Adrenal gland (tissue), 5 donors: ENCODE results near the gene COBLL1.

Source experiments
- POLR2A ChIP-seq, 2 donors: fragments of 450-650 bp; IDR thresholded peaks; one replicate each; pipeline ENCODE4 v1.6.1; 2017; ENCODE audit warnings: antibody characterized with exemption in 2 of 2, mild to moderate bottlenecking in 2 of 2, moderate library complexity in 1 of 2
- TF ChIP-seq, protein P1 (sequence below), 6 experiments: fragments of 450-650 bp in 4 of 6; fragments of 200-600 bp in 2 of 6; sonication (generic) in 1 of 6; IDR thresholded peaks; 1 replicate in 5 of 6; 2 replicates in 1 of 6; pipeline versions ENCODE4 v1.5.1 to v1.8.0; 2016 to 2021; ENCODE audit warnings: antibody characterized with exemption in 6 of 6, mild to moderate bottlenecking in 2 of 6, moderate library complexity in 1 of 6
- donor health status: DM: no; HTN: no; CAD: no.

DNA sequence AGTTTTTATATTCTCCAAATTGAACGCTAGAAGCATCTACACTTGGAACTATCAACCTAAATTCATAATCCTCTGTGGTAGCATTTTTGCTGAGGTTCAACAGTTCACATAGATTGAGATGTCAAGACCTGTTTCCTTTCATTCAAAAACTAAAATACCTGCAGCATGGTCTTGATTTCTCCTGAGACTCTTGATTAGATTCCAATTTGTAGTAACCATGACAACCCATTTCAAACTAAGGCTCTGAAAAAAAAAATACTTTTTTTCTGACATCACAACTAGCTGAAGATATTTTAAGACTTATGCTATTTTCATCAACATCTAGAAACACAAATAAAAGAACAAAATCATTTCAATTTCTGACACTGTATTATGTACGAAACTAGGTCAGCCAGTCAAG is 29.8 kb downstream of the COBLL1 start:
- TF ChIP-seq, protein P1, sequence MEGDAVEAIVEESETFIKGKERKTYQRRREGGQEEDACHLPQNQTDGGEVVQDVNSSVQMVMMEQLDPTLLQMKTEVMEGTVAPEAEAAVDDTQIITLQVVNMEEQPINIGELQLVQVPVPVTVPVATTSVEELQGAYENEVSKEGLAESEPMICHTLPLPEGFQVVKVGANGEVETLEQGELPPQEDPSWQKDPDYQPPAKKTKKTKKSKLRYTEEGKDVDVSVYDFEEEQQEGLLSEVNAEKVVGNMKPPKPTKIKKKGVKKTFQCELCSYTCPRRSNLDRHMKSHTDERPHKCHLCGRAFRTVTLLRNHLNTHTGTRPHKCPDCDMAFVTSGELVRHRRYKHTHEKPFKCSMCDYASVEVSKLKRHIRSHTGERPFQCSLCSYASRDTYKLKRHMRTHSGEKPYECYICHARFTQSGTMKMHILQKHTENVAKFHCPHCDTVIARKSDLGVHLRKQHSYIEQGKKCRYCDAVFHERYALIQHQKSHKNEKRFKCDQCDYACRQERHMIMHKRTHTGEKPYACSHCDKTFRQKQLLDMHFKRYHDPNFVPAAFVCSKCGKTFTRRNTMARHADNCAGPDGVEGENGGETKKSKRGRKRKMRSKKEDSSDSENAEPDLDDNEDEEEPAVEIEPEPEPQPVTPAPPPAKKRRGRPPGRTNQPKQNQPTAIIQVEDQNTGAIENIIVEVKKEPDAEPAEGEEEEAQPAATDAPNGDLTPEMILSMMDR (IDR thresholded peaks at IDR 0.05) = no peak
- TF ChIP-seq POLR2A (IDR thresholded peaks at IDR 0.05) = no peak
